Stimulated activated CD4-positive, alpha-beta T cell treated with anti-CD3 and anti-CD28 coated beads, Interleukin-15, amount 100 ng/mL, for 24 hours (primary cell): ENCODE results near the gene MTRR.
"Not testable (repeated sequence)": the region's sequence is repeated elsewhere in the genome, so short reads cannot be mapped to it uniquely, and the experiment has no call there.

Experiments used
- DNase-seq: peaks from one replicate; pipeline ENCODE4 v3.0.0-alpha.2; 2020

Gene MTRR

GRCh38 chr5:7902666-7903625 lies 34.0 kb downstream of the MTRR start:
- DNase-seq, result no peak

- DNase-seq, result no peak
Observed at GRCh38 chr5:7904170-7904569, 35.2 kb downstream of the MTRR start.

- no peak for DNase-seq
Observed at GRCh38 chr5:7907612-7908011, 38.7 kb downstream of the MTRR start.

- DNase-seq, result no peak
Observed at GRCh38 chr5:7908317-7908716, 39.4 kb downstream of the MTRR start.

GRCh38 chr5:7910738-7911428 lies 41.9 kb downstream of the MTRR start:
- DNase-seq, result no peak

- DNase-seq, result not testable (repeated sequence)
Observed at GRCh38 chr5:7911429-7911771, 42.5 kb downstream of the MTRR start.

GRCh38 chr5:7916171-7916804 lies 47.3 kb downstream of the MTRR start:
- no peak for DNase-seq

- DNase-seq, result no peak
Observed at GRCh38 chr5:7917130-7918123, 48.5 kb downstream of the MTRR start.

GRCh38 chr5:7925961-7926695 lies 57.2 kb downstream of the MTRR start:
- DNase-seq, result no peak

- DNase-seq, result no peak
Observed at GRCh38 chr5:7926720-7927119, 57.8 kb downstream of the MTRR start.

- peak; percentile 50 for DNase-seq
Observed at GRCh38 chr5:7927466-7928375, 58.8 kb downstream of the MTRR start.

- DNase-seq, result no peak
Observed at GRCh38 chr5:7930011-7930410, 61.1 kb downstream of the MTRR start.

- DNase-seq, result no peak
Observed at GRCh38 chr5:7941692-7942091, 72.7 kb downstream of the MTRR start.

- no peak for DNase-seq
Observed at GRCh38 chr5:7947301-7947700, 78.4 kb downstream of the MTRR start.
